ENCODE results near the gene ACTN3. TPM values are rescaled to one million over a fixed set of nuclear protein-coding genes. Genes with fewer than 3 reads are reported as not detected.

ACTN3 gene
- total and polyA plus RNA-seq, 2 experiments from 2014 or later = 6.3 to 7.3 TPM

DNA sequence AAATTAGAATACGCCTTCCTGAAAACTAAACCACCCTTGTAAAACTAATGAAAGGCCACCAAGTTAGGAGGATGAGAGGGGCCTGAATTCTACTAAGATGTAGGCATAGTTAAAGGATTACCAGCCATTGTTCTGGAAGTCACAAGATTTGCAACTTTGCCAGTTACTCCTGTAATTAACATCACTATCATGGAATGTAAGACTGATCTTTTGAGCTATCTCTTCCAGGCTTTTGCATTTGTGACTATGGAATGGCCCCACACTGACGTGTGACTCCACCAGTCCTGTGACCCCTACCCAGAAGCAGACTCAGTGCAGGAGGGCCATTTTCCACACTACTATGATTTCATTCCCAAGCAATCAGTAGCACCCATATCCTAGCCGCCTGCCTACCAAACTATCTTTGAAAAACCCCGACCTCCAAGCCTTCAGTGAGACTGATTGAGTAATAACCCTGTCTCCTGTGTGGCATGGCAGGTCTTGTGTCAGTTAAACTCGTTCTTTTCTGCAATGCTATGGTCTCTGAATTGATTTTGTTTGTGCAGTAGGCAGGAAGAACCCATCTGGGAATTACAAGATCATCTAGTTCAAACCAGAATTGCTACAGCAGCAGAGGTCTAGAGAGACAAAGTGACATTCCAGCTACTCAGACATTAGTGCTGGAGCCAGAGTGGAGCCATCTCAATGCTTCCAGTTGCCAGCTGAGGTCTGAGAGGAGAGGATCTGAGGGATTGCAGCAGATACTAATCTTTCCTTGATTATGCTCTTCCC, 23.6 kb downstream of the ACTN3 start (continued):
- TF ChIP-seq, protein P1, sequence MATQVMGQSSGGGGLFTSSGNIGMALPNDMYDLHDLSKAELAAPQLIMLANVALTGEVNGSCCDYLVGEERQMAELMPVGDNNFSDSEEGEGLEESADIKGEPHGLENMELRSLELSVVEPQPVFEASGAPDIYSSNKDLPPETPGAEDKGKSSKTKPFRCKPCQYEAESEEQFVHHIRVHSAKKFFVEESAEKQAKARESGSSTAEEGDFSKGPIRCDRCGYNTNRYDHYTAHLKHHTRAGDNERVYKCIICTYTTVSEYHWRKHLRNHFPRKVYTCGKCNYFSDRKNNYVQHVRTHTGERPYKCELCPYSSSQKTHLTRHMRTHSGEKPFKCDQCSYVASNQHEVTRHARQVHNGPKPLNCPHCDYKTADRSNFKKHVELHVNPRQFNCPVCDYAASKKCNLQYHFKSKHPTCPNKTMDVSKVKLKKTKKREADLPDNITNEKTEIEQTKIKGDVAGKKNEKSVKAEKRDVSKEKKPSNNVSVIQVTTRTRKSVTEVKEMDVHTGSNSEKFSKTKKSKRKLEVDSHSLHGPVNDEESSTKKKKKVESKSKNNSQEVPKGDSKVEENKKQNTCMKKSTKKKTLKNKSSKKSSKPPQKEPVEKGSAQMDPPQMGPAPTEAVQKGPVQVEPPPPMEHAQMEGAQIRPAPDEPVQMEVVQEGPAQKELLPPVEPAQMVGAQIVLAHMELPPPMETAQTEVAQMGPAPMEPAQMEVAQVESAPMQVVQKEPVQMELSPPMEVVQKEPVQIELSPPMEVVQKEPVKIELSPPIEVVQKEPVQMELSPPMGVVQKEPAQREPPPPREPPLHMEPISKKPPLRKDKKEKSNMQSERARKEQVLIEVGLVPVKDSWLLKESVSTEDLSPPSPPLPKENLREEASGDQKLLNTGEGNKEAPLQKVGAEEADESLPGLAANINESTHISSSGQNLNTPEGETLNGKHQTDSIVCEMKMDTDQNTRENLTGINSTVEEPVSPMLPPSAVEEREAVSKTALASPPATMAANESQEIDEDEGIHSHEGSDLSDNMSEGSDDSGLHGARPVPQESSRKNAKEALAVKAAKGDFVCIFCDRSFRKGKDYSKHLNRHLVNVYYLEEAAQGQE (IDR thresholded peaks at IDR 0.05; ENCODE audit: unreplicated experiment) = no peak

GRCh38 chr11:66570850-66571180, 24.1 kb downstream of the ACTN3 start:
- Histone ChIP-seq H3K79me2 (replicated peaks; ENCODE audit: insufficient read depth) (no peaks in the 10 kb centered on the region), H3K4me3 (no peak overlapping the region), H3K4me2 (peak overlapping the region; percentile 40; the same call in 1 of the 2 replicates), H3K27ac (ENCODE audit: low read depth) (peak overlapping the region; percentile 92), H3F3A (replicated peaks; ENCODE audit: low read depth) (peaks cover 11% of the 10 kb centered on the region; the same call in 1 of the 2 replicates), H2AFZ (no peak overlapping the region), H3K36me3 (ENCODE audit: insufficient read depth) (no peaks in the 10 kb centered on the region), H3K27me3 (ENCODE audit: insufficient read depth) (peaks cover 6% of the 10 kb centered on the region; the same call in 1 of the 2 replicates), H3K9me2 (ENCODE audit: insufficient read depth) (no peaks in the 10 kb centered on the region), H4K20me1 (replicated peaks; ENCODE audit: insufficient read depth) (no peaks in the 10 kb centered on the region), H3K4me1 (ENCODE audit: insufficient read depth) (peaks cover 23% of the 10 kb centered on the region)
- H3K36me3 Mint-ChIP-seq (ENCODE audit: low read depth) = peaks cover 32% of the 10 kb centered on the region
- H3K4me1 Mint-ChIP-seq = peaks cover 21% of the 10 kb centered on the region
- DNase-seq (ENCODE audit: low spot score) = peak; percentile 33
- no peak overlapping the region for H3K4me3 Mint-ChIP-seq
- H3K9me3 Mint-ChIP-seq = peaks cover 40% of the 10 kb centered on the region
- H3K27me3 Mint-ChIP-seq (ENCODE audit: insufficient read depth, low read depth, poor library complexity) = peaks cover 20% of the 10 kb centered on the region
- ATAC-seq = no peak
- H3K27ac Mint-ChIP-seq = 0 out of 2 replicates have a peak overlapping the region, but pooled peaks have one; percentile 26
- TF ChIP-seq, protein P1 (IDR thresholded peaks at IDR 0.05; ENCODE audit: unreplicated experiment) = no peak
- TF ChIP-seq ZNF114 (CRISPR knock-in tag; IDR thresholded peaks at IDR 0.05) = no peak
- TF ChIP-seq CREB1 (CRISPR knock-in tag; IDR thresholded peaks at IDR 0.05; ENCODE audit: low read depth) = no peak
- TF ChIP-seq EZH2phosphoT487 (IDR thresholded peaks at IDR 0.05; ENCODE audit: unreplicated experiment) = no peak
- TF ChIP-seq JUNB (IDR thresholded peaks at IDR 0.05; ENCODE audit: unreplicated experiment) = no peak
- TF ChIP-seq ZNF462 (CRISPR knock-in tag; IDR thresholded peaks at IDR 0.05) = no peak
- TF ChIP-seq POLR2AphosphoS5 (IDR thresholded peaks at IDR 0.05; ENCODE audit: low read depth) = no peak
- no peak for TF ChIP-seq CTCF (conservative IDR thresholded peaks at IDR 0.05; ENCODE audit: low read depth in 2 of 2)

All from GM23338 (cell line).